ENCODE results near the gene WDPCP.
"Not testable (repeated sequence)": the region's sequence is repeated elsewhere in the genome, so short reads cannot be mapped to it uniquely, and the experiment has no call there.

The WDPCP gene

DNA sequence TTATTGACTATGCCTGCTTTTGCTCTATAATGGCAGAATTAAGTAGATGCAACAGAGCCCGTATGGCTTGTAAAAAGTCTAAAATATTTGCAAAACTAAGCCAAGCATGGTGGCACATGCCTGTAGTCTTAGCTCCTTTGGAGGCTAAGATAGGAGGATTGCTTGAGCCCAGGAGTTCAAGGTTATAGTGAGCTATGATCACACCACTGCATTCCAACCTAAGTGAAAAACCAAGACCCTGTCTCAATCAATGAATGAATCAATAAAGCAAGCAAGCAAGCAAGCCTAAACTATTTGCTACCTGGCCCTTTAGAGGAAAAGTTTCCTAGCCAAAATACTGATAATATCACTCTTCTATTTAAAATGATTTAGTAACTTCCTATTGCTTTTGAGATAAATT is 277.7 kb downstream of the WDPCP start:
- no peak for DNase-seq (ENCODE audit: low read depth)
- no peak overlapping the region for H3K4me3 ChIP-seq (ENCODE audit: low read depth, low read length)
- no peak for TF ChIP-seq CTCF (conservative IDR thresholded peaks at IDR 0.05; ENCODE audit: low read depth, low read length)

- TF ChIP-seq CTCF (conservative IDR thresholded peaks at IDR 0.05; ENCODE audit: low read depth, low read length): no peak
- H3K4me3 ChIP-seq (ENCODE audit: low read depth, low read length): no peak overlapping the region
- DNase-seq (ENCODE audit: low read depth): peak; percentile 6
Measured at GRCh38 chr2:63301481-63301880, 286.8 kb downstream of the WDPCP start.

- peak; percentile 13 for TF ChIP-seq CTCF (conservative IDR thresholded peaks at IDR 0.05; ENCODE audit: low read depth, low read length)
Measured at GRCh38 chr2:63300835-63301234, 287.4 kb downstream of the WDPCP start.

DNA sequence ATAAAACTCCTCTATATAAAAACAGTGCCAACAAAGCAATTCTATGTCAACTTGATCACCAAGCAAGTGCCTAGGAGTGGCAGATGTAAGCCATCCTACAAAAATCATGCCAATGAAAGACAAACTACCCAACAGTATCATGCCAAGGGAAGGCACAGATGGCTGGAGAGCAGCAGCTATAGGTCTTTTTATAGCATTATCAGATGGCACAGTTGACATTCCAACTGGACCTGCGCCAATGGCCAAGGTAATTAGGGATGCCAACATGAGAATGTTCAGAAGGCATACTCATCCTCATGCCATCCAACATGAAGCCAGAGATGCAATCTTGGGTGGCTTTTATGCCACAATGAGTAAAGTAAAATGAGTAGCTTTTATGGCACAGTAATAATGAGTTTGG is 300.3 kb downstream of the WDPCP start:
- no peak for TF ChIP-seq CTCF (conservative IDR thresholded peaks at IDR 0.05; ENCODE audit: low read depth, low read length)
- H3K4me3 ChIP-seq (ENCODE audit: low read depth, low read length): no peak overlapping the region
- no peak for DNase-seq (ENCODE audit: low read depth)

More at GRCh38 chr2:63300835-63301234, 287.4 kb downstream of the WDPCP start:
- no peak for DNase-seq (ENCODE audit: low read depth)
- no peak overlapping the region for H3K4me3 ChIP-seq (ENCODE audit: low read depth, low read length)

DNA sequence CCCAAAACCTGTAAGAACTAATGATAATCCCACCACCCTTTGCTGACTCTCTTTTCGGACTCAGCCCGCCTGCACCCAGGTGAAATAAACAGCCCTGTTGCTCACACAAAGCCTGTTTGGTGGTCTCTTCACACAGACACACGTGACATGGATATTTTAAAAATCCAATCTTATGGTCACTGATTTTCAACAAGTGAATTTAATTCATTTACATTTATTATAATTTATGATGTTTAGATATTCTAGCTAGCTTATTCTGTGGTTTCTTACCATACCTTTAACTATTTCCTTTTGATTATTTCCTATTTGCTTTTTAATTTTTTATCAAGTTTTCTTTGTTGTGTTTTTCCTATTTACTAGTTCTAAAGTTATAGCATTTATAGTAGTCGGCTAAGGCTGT is 301.8 kb downstream of the WDPCP start:
- H3K4me3 ChIP-seq (ENCODE audit: low read depth, low read length); DNase-seq (ENCODE audit: low read depth): not testable (repeated sequence)

DNA sequence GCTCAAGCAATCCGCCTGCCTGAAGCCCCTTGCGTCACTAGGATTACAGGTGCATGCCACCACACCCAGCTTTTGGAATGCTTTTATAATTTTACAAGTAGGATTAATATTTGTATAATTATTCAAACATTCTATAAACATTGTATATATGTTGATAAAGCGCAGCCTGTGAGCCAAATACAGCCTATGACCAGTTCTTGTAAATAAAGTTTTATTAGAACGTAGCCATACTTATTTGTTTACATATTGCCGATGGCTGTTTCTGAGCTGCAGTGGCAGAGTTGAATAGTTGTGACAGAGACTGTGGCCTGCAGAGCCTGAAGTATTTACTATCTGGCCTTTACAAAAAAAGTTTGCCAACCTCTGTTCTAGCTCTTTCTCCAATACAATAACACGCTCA is 305.0 kb downstream of the WDPCP start:
- TF ChIP-seq CTCF (conservative IDR thresholded peaks at IDR 0.05; ENCODE audit: low read depth, low read length): no peak
- DNase-seq (ENCODE audit: low read depth): no peak
- no peak overlapping the region for H3K4me3 ChIP-seq (ENCODE audit: low read depth, low read length)

- no peak for TF ChIP-seq CTCF (conservative IDR thresholded peaks at IDR 0.05; ENCODE audit: low read depth, low read length)
- H3K4me3 ChIP-seq (ENCODE audit: low read depth, low read length): no peak overlapping the region
- no peak for DNase-seq (ENCODE audit: low read depth)
Measured at GRCh38 chr2:63272560-63272959, 315.7 kb downstream of the WDPCP start.

GRCh38 chr2:63270717-63271116 is 317.6 kb downstream of the WDPCP start:
- DNase-seq (ENCODE audit: low read depth): no peak
- TF ChIP-seq CTCF (conservative IDR thresholded peaks at IDR 0.05; ENCODE audit: low read depth, low read length): no peak
- H3K4me3 ChIP-seq (ENCODE audit: low read depth, low read length): no peak overlapping the region

Measured in choroid plexus epithelial cell (primary cell).